HepG2 (cell line): ENCODE results near the gene TM4SF1.
A peak's percentile ranks its signal among the peaks of the same experiment; 100 is the strongest.

Experiments used
- CTCF ChIP-seq: sonication (generic); formaldehyde crosslinking; IDR thresholded peaks from 2 replicates; pipeline ENCODE4 v1.5.0; 2020; ENCODE audit warnings: mild to moderate bottlenecking, missing genetic modification reagents, moderate library complexity
- ELF1 ChIP-seq: sonication (generic); formaldehyde crosslinking; IDR thresholded peaks from 2 replicates; pipeline ENCODE4 v1.4.0; 2020; ENCODE audit warnings: missing genetic modification reagents
- EP300 ChIP-seq, 3 experiments: sonication (generic) in 1 of 3; formaldehyde crosslinking in 1 of 3; IDR thresholded peaks; 2 replicates each; pipeline versions ENCODE4 v1.5.1 to v1.6.1; 2011 to 2020; ENCODE audit warnings: low read depth in 2 of 3, low read length in 2 of 3, borderline replicate concordance in 1 of 3, improper control_type of control experiment in 1 of 3, mild to moderate bottlenecking in 1 of 3, missing genetic modification reagents in 1 of 3, moderate library complexity in 1 of 3
- FOXK2 ChIP-seq: fragments of 450-650 bp; IDR thresholded peaks from 2 replicates; pipeline ENCODE4 v1.6.1; 2016
- HDAC2 ChIP-seq: sonication (generic); formaldehyde crosslinking; IDR thresholded peaks from 2 replicates; pipeline ENCODE4 v1.4.0; 2020; ENCODE audit warnings: missing genetic modification reagents
- POLR2A ChIP-seq, 2 experiments: IDR thresholded peaks; 2 replicates each; pipeline ENCODE4 v1.6.1; 2011; ENCODE audit warnings: low read depth in 2 of 2, low read length in 2 of 2, mild to moderate bottlenecking in 1 of 2, moderate library complexity in 1 of 2; ENCODE audit not compliant: insufficient read depth in 1 of 2
- ZNF121 ChIP-seq: sonication (generic); formaldehyde crosslinking; IDR thresholded peaks from 2 replicates; pipeline ENCODE4 v1.5.0; 2020; ENCODE audit warnings: mild to moderate bottlenecking, missing genetic modification reagents
- ZNF558 ChIP-seq: sonication (generic); formaldehyde crosslinking; IDR thresholded peaks from 2 replicates; pipeline ENCODE4 v1.9.0; 2022; ENCODE audit warnings: mild to moderate bottlenecking, missing genetic modification reagents, borderline replicate concordance
- ZNF598 ChIP-seq: sonication (generic); formaldehyde crosslinking; IDR thresholded peaks from 2 replicates; pipeline ENCODE4 v1.5.1; 2020; ENCODE audit warnings: mild to moderate bottlenecking, missing genetic modification reagents, borderline replicate concordance
- TF ChIP-seq, protein P1 (sequence below): sonication (generic); formaldehyde crosslinking; IDR thresholded peaks from 2 replicates; pipeline ENCODE4 v1.5.1; 2020; ENCODE audit warnings: mild to moderate bottlenecking, missing genetic modification reagents, borderline replicate concordance
- TF ChIP-seq, protein P2 (sequence below): sonication (generic); formaldehyde crosslinking; IDR thresholded peaks from 2 replicates; pipeline ENCODE4 v1.4.0; 2020; ENCODE audit warnings: missing genetic modification reagents

- TF ChIP-seq HDAC2 (peak; percentile 92), ZNF598 (CRISPR knock-in tag) (no peak), ZNF558 (CRISPR knock-in tag) (no peak), FOXK2 (no peak), EP300 (IDR thresholded peaks at IDR 0.05; ENCODE audit: low read depth in 2 of 2, low read length in 2 of 2) (peak; percentile 82 to 98; a peak in 3 of 4 replicates), EP300 (CRISPR knock-in tag; IDR thresholded peaks at IDR 0.05; ENCODE audit: borderline replicate concordance) (peak; percentile 89), ELF1 (CRISPR knock-in tag) (0 out of 2 replicates have a peak, but pooled peaks have one; percentile 14), CTCF (CRISPR knock-in tag) (no peak), ZNF121 (CRISPR knock-in tag) (0 out of 2 replicates have a peak, but pooled peaks have one; percentile 33), POLR2A (IDR thresholded peaks at IDR 0.05; ENCODE audit: insufficient read depth in 1 of 2, low read depth in 2 of 2, low read length in 2 of 2) (peak; percentile 29 to 65; a peak in 2 of 4 replicates)
- TF ChIP-seq, protein P1, sequence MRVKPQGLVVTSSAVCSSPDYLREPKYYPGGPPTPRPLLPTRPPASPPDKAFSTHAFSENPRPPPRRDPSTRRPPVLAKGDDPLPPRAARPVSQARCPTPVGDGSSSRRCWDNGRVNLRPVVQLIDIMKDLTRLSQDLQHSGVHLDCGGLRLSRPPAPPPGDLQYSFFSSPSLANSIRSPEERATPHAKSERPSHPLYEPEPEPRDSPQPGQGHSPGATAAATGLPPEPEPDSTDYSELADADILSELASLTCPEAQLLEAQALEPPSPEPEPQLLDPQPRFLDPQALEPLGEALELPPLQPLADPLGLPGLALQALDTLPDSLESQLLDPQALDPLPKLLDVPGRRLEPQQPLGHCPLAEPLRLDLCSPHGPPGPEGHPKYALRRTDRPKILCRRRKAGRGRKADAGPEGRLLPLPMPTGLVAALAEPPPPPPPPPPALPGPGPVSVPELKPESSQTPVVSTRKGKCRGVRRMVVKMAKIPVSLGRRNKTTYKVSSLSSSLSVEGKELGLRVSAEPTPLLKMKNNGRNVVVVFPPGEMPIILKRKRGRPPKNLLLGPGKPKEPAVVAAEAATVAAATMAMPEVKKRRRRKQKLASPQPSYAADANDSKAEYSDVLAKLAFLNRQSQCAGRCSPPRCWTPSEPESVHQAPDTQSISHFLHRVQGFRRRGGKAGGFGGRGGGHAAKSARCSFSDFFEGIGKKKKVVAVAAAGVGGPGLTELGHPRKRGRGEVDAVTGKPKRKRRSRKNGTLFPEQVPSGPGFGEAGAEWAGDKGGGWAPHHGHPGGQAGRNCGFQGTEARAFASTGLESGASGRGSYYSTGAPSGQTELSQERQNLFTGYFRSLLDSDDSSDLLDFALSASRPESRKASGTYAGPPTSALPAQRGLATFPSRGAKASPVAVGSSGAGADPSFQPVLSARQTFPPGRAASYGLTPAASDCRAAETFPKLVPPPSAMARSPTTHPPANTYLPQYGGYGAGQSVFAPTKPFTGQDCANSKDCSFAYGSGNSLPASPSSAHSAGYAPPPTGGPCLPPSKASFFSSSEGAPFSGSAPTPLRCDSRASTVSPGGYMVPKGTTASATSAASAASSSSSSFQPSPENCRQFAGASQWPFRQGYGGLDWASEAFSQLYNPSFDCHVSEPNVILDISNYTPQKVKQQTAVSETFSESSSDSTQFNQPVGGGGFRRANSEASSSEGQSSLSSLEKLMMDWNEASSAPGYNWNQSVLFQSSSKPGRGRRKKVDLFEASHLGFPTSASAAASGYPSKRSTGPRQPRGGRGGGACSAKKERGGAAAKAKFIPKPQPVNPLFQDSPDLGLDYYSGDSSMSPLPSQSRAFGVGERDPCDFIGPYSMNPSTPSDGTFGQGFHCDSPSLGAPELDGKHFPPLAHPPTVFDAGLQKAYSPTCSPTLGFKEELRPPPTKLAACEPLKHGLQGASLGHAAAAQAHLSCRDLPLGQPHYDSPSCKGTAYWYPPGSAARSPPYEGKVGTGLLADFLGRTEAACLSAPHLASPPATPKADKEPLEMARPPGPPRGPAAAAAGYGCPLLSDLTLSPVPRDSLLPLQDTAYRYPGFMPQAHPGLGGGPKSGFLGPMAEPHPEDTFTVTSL (CRISPR knock-in tag), result peak; percentile 92
- TF ChIP-seq, protein P2, sequence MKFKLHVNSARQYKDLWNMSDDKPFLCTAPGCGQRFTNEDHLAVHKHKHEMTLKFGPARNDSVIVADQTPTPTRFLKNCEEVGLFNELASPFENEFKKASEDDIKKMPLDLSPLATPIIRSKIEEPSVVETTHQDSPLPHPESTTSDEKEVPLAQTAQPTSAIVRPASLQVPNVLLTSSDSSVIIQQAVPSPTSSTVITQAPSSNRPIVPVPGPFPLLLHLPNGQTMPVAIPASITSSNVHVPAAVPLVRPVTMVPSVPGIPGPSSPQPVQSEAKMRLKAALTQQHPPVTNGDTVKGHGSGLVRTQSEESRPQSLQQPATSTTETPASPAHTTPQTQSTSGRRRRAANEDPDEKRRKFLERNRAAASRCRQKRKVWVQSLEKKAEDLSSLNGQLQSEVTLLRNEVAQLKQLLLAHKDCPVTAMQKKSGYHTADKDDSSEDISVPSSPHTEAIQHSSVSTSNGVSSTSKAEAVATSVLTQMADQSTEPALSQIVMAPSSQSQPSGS (CRISPR knock-in tag), result peak; percentile 76
These were observed 21.3 kb downstream of the TM4SF1 start for GRCh38 chr3:149356044-149356592.
